ENCODE data around the gene CASP4. TPM values are rescaled to one million over a fixed set of nuclear protein-coding genes. Genes with fewer than 3 reads are reported as not detected.

Gene CASP4
- total and polyA plus RNA-seq, 4 donors: 15.5 to 39.0 (median 22.7) TPM

DNA sequence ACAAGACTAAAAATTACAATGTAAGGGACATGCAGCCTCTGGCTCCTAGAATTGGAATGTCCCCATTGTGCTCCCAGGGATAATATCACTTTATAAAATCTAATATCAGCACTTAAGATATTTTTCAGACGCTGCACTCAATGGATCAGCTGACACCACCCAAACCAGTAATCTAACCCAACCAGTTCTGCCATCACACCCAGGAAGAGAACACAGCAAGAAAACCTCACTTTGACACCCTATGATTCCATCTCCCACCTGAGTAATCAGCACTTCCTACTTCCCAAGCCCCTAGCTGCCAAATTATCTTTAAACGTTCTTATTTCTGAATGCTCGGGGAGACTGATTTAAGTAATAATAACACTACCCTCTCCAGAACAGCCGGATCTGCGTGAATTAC lies 2.6 kb downstream of the CASP4 start (continued):
- TF ChIP-seq REST (IDR thresholded peaks at IDR 0.05) (no peak), SP1 (IDR thresholded peaks at IDR 0.05) (no peak), EGR1 (IDR thresholded peaks at IDR 0.05; ENCODE audit: low read depth in 2 of 2) (no peak), GABPA (IDR thresholded peaks at IDR 0.05 in 1 of 2, conservative IDR thresholded peaks at IDR 0.05 in 1 of 2) (no peak), NR2F2 (IDR thresholded peaks at IDR 0.05) (no peak), RXRA (IDR thresholded peaks at IDR 0.05) (no peak), MAX (IDR thresholded peaks at IDR 0.05) (no peak)

DNA sequence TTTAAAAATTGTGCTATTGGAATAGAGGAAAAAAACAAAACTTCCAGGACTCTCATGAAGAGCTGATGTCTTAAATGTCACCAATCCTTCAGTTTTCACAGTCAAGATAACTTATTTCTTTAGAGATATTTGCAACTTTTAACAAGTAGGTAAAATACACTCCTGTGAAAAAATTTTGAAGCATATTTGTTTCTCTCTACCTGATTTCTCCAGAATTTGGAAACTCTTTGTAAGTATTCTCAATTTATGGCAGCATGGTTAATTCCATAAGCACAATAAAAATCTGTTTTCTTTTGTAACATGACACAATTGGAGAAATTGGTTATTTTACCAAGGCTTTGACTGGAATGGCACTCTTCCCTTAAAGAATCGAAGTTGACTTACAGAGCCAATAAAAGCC lies 4.1 kb downstream of the CASP4 start:
- 96% methylated on average over 1 of the region's 1 CpG for WGBS

More for the DNA sequence above, 4.1 kb downstream of the CASP4 start:
- peaks cover 1 to 12% (median 4%) of the 10 kb centered on the region in 4 donors for H3K36me3 ChIP-seq (ENCODE audit: control insufficient read depth in 4 of 4, insufficient read depth in 3 of 4, low read depth in 1 of 4, low read length in 3 of 4)
- no peak overlapping the region for H3K4me3 ChIP-seq (ENCODE audit: low read depth in 1 of 3, low read length in 3 of 3)
- no peaks in the 10 kb centered on the region for H3K27me3 ChIP-seq (ENCODE audit: control insufficient read depth in 4 of 4, insufficient read depth in 4 of 4, low read length in 3 of 4)
- no peaks in the 10 kb centered on the region for H3K9me3 ChIP-seq (ENCODE audit: control insufficient read depth in 4 of 4, low read length in 3 of 4)
- TF ChIP-seq REST (IDR thresholded peaks at IDR 0.05) (no peak), ATF3 (IDR thresholded peaks at IDR 0.05) (no peak)
- no peak overlapping the region for H3K27ac ChIP-seq (ENCODE audit: low read depth in 1 of 2, low read length in 2 of 2)
- peaks cover 11 to 26% (median 14%) of the 10 kb centered on the region in 4 donors for H3K4me1 ChIP-seq (ENCODE audit: control insufficient read depth in 4 of 4, insufficient read depth in 4 of 4, low read length in 3 of 4)
- H3K9ac ChIP-seq (ENCODE audit: low read depth in 1 of 2, low read length in 2 of 2): no peak overlapping the region
- DNase-seq (ENCODE audit: low spot score): no peak
